Measurements from ENCODE around the gene IFI27. TPM values are rescaled to one million over a fixed set of nuclear protein-coding genes. Genes with fewer than 3 reads are reported as not detected.

IFI27 gene
- total and polyA plus RNA-seq, 12 donors = 15.9 to 1,446 (median 373) TPM

GRCh38 chr14:94126800-94127199 lies 16.3 kb downstream of the IFI27 start:
- WGBS, 4 donors = 85 to 91% (median 86%) methylated on average over 5 of the region's 5 CpGs
- H3K27ac ChIP-seq = no peak overlapping the region
- intact Hi-C loops (cut with DNase I) = loop anchor here in 1 of 2 donors (10.0 kb wide), 1 partner anchor 52 kb away; no protein-coding TSS in a partner anchor
- H3K9me3 ChIP-seq (replicated peaks in 1 of 3) = no peaks in the 10 kb centered on the region
- DNase-seq = no peak
- H3K4me3 ChIP-seq = no peak overlapping the region
- H3K4me1 ChIP-seq (replicated peaks in 1 of 2) = peaks cover 4 to 11% of the 10 kb centered on the region in 2 donors
- H3K27me3 ChIP-seq = no peaks in the 10 kb centered on the region
- H3K36me3 ChIP-seq (replicated peaks in 1 of 2) = peaks cover 0 to 6% of the 10 kb centered on the region in 2 donors
- TF ChIP-seq POLR2A (IDR thresholded peaks at IDR 0.05) = no peak
- TF ChIP-seq CTCF (IDR thresholded peaks at IDR 0.05) = no peak

- H3K36me3 ChIP-seq (replicated peaks in 1 of 2) = peaks cover 0 to 6% of the 10 kb centered on the region in 2 donors
- 89 to 97% (median 93%) methylated on average over 4 to 6 of the region's 6 CpGs for WGBS, 4 donors
- intact Hi-C loops (cut with DNase I) = loop anchor here in 1 of 2 donors (10.0 kb wide), 1 partner anchor 53 kb away; no protein-coding TSS in a partner anchor
- peak in 1 of 7 donors; percentile 42 for DNase-seq
- H3K27me3 ChIP-seq = no peaks in the 10 kb centered on the region
- no peak overlapping the region for H3K4me3 ChIP-seq
- no peak overlapping the region for H3K27ac ChIP-seq
- peaks cover 4 to 11% of the 10 kb centered on the region in 2 donors for H3K4me1 ChIP-seq (replicated peaks in 1 of 2)
- no peaks in the 10 kb centered on the region for H3K9me3 ChIP-seq (replicated peaks in 1 of 3)
- TF ChIP-seq CTCF (IDR thresholded peaks at IDR 0.05) (no peak), POLR2A (IDR thresholded peaks at IDR 0.05) (no peak)
Measured at GRCh38 chr14:94127330-94127729, 16.8 kb downstream of the IFI27 start.

- WGBS, 4 donors = 88 to 93% (median 91%) methylated on average over 9 to 14 of the region's 14 CpGs
- peaks cover 4 to 11% of the 10 kb centered on the region in 2 donors for H3K4me1 ChIP-seq (replicated peaks in 1 of 2)
- H3K4me3 ChIP-seq = peak overlapping the region in 1 of 4 donors; percentile 61
- TF ChIP-seq POLR2A (IDR thresholded peaks at IDR 0.05) (no peak), CTCF (IDR thresholded peaks at IDR 0.05) (no peak)
- intact Hi-C loops (cut with DNase I) = loop anchor here in 1 of 2 donors (10.0 kb wide), 1 partner anchor 54 kb away; no protein-coding TSS in a partner anchor
- DNase-seq = peak in 3 of 7 donors; percentile 21 to 49 (median 31)
- H3K36me3 ChIP-seq (replicated peaks in 1 of 2) = peaks cover 0 to 6% of the 10 kb centered on the region in 2 donors
- H3K9me3 ChIP-seq (replicated peaks in 1 of 3) = no peaks in the 10 kb centered on the region
- peak overlapping the region in 1 of 5 donors; percentile 89 for H3K27ac ChIP-seq
- H3K27me3 ChIP-seq = no peaks in the 10 kb centered on the region
Measured at GRCh38 chr14:94128216-94128839, 17.8 kb downstream of the IFI27 start.

GRCh38 chr14:94129111-94129757 lies 18.7 kb downstream of the IFI27 start, which contains the start of gene IFI27L2:
Gene IFI27L2 (minus strand): TSS chr14:94129604. CDS start chr14:94129564, 40 bp downstream.
- Histone ChIP-seq H3K36me3 (replicated peaks in 1 of 2) (peaks cover 0 to 6% of the 10 kb centered on the region in 2 donors), H3K4me1 (replicated peaks in 1 of 2) (peaks cover 4 to 11% of the 10 kb centered on the region in 2 donors), H3K9me3 (replicated peaks in 1 of 3) (no peaks in the 10 kb centered on the region), H3K27ac (peak within 1 kb of the TSS; percentile 8 to 89 (median 74)), H3K27me3 (no peaks in the 10 kb centered on the region), H3K4me3 (peak within 1 kb of the TSS; percentile 11 to 61 (median 28))
- TF ChIP-seq CTCF (IDR thresholded peaks at IDR 0.05) (peak in 5 of 6 experiments; percentile 22 to 49 (median 46)), POLR2A (IDR thresholded peaks at IDR 0.05) (peak in 1 of 2 donors; percentile 32)
- intact Hi-C loops (cut with DNase I) = loop anchor here in 1 of 2 donors (10.0 kb wide), 1 partner anchor 54 kb away; no protein-coding TSS in a partner anchor
- WGBS, 4 donors = 0 to 2% (median 1%) methylated on average over 21 to 27 of the region's 27 CpGs
- peak; percentile 73 to 91 (median 82) for DNase-seq

All from adrenal gland (tissue), 12 donors.